ENCODE results near the gene ZDHHC22. TPM values are rescaled to one million over a fixed set of nuclear protein-coding genes. Genes with fewer than 3 reads are reported as not detected.

The ZDHHC22 gene
- total RNA-seq, 4 donors from 2014 or later: not detected

DNA sequence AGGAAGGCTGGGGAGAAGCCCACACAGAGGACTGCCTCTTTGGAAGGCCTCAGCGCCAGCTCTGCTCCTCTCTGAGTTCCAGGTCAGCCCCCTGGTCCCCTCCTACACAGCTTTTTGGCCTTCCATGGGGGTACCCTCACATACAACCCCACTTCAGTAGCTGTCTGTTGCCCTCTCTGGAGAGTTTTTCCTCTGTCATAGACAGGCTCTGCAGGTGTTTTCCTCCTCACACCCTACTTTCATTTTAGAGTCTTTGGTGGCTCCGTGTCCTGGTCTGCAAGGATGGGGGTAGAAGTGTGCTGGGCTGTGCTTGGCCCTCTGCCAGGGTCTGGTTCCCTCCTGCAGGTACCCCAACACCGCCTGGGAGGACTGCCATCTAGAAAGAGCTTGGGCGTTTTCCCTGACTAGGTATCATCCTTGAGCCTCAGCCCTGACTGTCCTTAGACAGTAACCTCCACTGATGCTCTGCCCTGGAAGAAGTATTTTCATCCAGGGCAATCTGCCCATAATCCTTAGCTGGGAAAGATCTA, 15.1 kb downstream of the ZDHHC22 start:
- Histone ChIP-seq H3K9me3 (no peaks in the 10 kb centered on the region), H3K27me3 (peaks cover 0 to 16% of the 10 kb centered on the region in 2 donors), H3K4me3 (no peak overlapping the region), H3K27ac (no peak overlapping the region), H3K36me3 (no peaks in the 10 kb centered on the region), H3K4me1 (peaks cover 0 to 40% (median 30%) of the 10 kb centered on the region in 4 donors)
- 91 to 97% methylated on average over 4 of the region's 4 CpGs for WGBS, 2 donors
- DNase-seq (ENCODE audit: low spot score in 2 of 2): no peak
- no peak for TF ChIP-seq EP300 (IDR thresholded peaks at IDR 0.05)
- TF ChIP-seq, protein P1, sequence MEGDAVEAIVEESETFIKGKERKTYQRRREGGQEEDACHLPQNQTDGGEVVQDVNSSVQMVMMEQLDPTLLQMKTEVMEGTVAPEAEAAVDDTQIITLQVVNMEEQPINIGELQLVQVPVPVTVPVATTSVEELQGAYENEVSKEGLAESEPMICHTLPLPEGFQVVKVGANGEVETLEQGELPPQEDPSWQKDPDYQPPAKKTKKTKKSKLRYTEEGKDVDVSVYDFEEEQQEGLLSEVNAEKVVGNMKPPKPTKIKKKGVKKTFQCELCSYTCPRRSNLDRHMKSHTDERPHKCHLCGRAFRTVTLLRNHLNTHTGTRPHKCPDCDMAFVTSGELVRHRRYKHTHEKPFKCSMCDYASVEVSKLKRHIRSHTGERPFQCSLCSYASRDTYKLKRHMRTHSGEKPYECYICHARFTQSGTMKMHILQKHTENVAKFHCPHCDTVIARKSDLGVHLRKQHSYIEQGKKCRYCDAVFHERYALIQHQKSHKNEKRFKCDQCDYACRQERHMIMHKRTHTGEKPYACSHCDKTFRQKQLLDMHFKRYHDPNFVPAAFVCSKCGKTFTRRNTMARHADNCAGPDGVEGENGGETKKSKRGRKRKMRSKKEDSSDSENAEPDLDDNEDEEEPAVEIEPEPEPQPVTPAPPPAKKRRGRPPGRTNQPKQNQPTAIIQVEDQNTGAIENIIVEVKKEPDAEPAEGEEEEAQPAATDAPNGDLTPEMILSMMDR (IDR thresholded peaks at IDR 0.05): no peak
- TF ChIP-seq POLR2A (IDR thresholded peaks at IDR 0.05): no peak

DNA sequence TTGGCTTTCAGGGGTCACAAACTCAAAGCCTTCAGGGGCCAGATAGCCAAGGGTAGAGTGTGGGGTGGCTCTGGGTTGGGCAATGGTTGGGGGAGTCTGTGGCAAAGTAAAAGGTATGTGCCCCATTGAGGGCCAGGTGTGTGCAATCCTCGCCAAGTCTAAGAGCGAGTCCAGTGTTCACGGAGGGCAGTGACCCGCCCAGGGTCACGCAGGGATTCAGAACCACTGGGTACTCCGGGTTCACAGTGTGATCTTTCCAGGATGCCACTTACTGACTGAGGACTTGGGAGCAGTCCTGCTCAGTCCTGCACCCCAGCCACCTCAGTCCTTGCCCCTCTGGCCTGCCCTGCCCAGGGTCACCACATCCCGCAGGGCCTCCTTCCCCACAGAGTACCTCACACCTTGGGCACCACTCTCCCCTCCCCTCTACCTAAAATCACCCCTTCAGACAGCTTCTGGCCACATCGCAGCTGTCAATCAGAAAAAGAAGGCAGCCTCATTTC, 15.7 kb downstream of the ZDHHC22 start:
- Histone ChIP-seq H3K27ac (no peak overlapping the region), H3K4me1 (peaks cover 0 to 46% (median 36%) of the 10 kb centered on the region in 4 donors), H3K4me3 (no peak overlapping the region), H3K9me3 (no peaks in the 10 kb centered on the region), H3K27me3 (peaks cover 0 to 12% of the 10 kb centered on the region in 2 donors), H3K36me3 (no peaks in the 10 kb centered on the region)
- WGBS, 2 donors: 88 to 97% methylated on average over 8 of the region's 8 CpGs
- TF ChIP-seq EP300 (IDR thresholded peaks at IDR 0.05) (no peak), POLR2A (IDR thresholded peaks at IDR 0.05) (no peak)
- TF ChIP-seq, protein P1 (IDR thresholded peaks at IDR 0.05): no peak
- DNase-seq (ENCODE audit: low spot score in 2 of 2): no peak

DNA sequence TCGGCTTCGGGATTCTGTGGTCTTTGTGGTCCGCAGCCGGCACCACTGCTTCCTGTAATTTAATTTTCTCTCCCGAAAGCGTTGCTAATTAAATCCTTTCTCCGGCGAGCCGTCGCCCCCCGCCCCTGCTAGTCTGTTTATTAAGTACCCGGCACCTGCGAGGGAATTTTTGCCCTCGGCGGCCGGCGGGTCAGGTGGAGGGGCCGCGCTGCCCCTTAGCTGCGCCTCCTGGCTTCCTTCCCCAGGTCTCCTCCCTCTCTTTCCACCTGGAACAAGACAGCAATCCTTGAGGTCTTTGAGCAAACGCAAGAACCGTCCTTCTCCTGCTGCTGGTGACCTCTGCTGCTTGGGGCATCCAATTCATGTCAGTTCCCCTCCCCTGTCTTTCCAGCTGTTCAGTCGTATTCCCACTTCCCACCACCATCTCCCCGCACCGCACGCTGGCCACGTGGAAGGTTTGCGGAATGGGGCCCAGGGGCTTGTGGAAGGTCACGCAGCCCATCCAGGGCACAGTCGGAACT, 16.2 kb downstream of the ZDHHC22 start:
- no peak for DNase-seq (ENCODE audit: low spot score in 2 of 2)
- H3K9me3 ChIP-seq: no peaks in the 10 kb centered on the region
- peak overlapping the region; percentile 17 to 66 (median 40) for H3K4me3 ChIP-seq
- 18% methylated on average over 28 to 30 of the region's 30 CpGs for WGBS, 2 donors
- peaks cover 0 to 52% (median 37%) of the 10 kb centered on the region in 4 donors for H3K4me1 ChIP-seq
- H3K27me3 ChIP-seq: peaks cover 0 to 12% of the 10 kb centered on the region in 2 donors
- H3K36me3 ChIP-seq: no peaks in the 10 kb centered on the region
- TF ChIP-seq POLR2A (IDR thresholded peaks at IDR 0.05) (no peak), EP300 (IDR thresholded peaks at IDR 0.05) (no peak)
- TF ChIP-seq, protein P1 (IDR thresholded peaks at IDR 0.05): no peak
- H3K27ac ChIP-seq: peak overlapping the region in 1 of 4 donors; percentile 67

DNA sequence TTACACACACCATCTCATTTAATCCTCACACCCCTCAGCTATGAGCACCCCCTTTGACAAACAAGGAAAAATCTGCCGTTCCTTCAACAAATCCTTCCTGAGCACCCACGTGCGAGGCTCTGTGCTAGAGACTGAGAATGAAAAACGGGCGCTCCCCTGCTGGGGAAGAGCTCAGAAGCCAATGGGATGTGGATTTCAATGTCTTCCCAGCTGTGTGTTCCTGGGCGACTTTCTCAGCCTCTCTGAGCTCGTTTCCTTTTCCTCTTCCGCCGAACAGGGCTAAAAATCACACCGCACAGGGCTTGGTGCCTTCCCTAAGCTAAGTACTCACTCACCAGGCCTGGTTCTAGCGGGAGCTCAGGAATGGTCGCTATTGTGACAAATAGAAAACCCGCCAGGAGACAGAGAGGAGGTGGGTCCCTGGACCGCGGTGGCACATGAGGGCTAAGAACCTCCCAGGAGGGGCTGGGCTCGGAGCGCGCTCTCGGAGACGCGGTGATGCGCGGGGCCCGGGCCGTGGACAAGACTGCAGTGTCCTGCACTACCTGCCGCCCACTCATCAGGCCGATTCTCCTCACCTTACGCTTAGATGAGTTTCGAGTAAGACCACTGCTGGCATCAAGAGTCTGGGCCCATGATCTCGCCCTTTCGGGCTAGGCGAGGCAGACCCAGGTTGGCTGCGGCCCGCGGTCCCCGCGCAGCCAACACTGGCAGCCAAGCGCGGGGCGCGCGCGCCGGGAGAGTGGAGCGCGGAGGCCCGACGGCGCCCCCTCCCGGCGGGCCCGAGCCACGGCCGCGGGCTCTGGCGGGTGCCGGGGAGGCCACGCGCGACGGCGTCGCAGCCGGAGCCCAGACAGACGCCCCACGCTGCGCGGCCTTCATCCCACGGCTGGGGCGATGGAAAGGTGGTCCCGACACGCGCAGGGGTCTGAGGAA, 17.0 kb downstream of the ZDHHC22 start:
- WGBS, 2 donors: 9 to 24% methylated on average over 20 to 44 of the region's 73 CpGs
- H3K9me3 ChIP-seq: no peaks in the 10 kb centered on the region
- peak overlapping the region; percentile 2 to 75 (median 68) for H3K27ac ChIP-seq
- TF ChIP-seq EP300 (IDR thresholded peaks at IDR 0.05): peak in 1 of 2 donors; percentile 28
- TF ChIP-seq, protein P1 (IDR thresholded peaks at IDR 0.05): peak; percentile 52 to 96 (median 92)
- no peak for TF ChIP-seq POLR2A (IDR thresholded peaks at IDR 0.05)
- H3K27me3 ChIP-seq: peaks cover 0 to 12% of the 10 kb centered on the region in 2 donors
- peak overlapping the region; percentile 26 to 66 (median 40) for H3K4me3 ChIP-seq
- H3K36me3 ChIP-seq: peaks cover 0 to 5% (median 0%) of the 10 kb centered on the region in 3 donors
- DNase-seq (ENCODE audit: low spot score in 2 of 2): peak; percentile 18 to 38
- peaks cover 0 to 55% (median 39%) of the 10 kb centered on the region in 4 donors for H3K4me1 ChIP-seq
